ENCODE data around the gene TRPM7.
"Not testable (repeated sequence)": the region's sequence is repeated elsewhere in the genome, so short reads cannot be mapped to it uniquely, and the experiment has no call there.

The TRPM7 gene

GRCh38 chr15:50605462-50605861 is 81.1 kb downstream of the TRPM7 start:
- Histone ChIP-seq H3K9me3 (ENCODE audit: insufficient read depth, low read length) (no peaks in the 10 kb centered on the region), H3K9ac (ENCODE audit: insufficient read length, low read depth) (no peak overlapping the region), H3K4me1 (ENCODE audit: insufficient read depth, insufficient read length) (no peaks in the 10 kb centered on the region), H3K36me3 (ENCODE audit: insufficient read depth, insufficient read length, low read length) (peaks cover 33% of the 10 kb centered on the region), H3K4me3 (ENCODE audit: insufficient read length, low read depth) (no peak overlapping the region), H3K27me3 (ENCODE audit: insufficient read depth, insufficient read length) (no peaks in the 10 kb centered on the region)
- no peak for DNase-seq (ENCODE audit: low read depth, low spot score)
- TF ChIP-seq SUZ12 (IDR thresholded peaks at IDR 0.05; ENCODE audit: extremely low read depth, insufficient read depth, insufficient read length), result no peak
- TF ChIP-seq ZNF274 (IDR thresholded peaks at IDR 0.05; ENCODE audit: low read depth, low read length), result no peak
- no peak for TF ChIP-seq YY1 (IDR thresholded peaks at IDR 0.05; ENCODE audit: insufficient read depth, insufficient read length)

GRCh38 chr15:50602028-50602427 is 84.6 kb downstream of the TRPM7 start:
- H3K9ac ChIP-seq (ENCODE audit: insufficient read length, low read depth); DNase-seq (ENCODE audit: low read depth, low spot score); H3K9me3 ChIP-seq (ENCODE audit: insufficient read depth, low read length); H3K4me3 ChIP-seq (ENCODE audit: insufficient read length, low read depth); H3K4me1 ChIP-seq (ENCODE audit: insufficient read depth, insufficient read length); H3K27me3 ChIP-seq (ENCODE audit: insufficient read depth, insufficient read length): not testable (repeated sequence)
- peaks cover 23% of the 10 kb centered on the region for H3K36me3 ChIP-seq (ENCODE audit: insufficient read depth, insufficient read length, low read length)

- no peak for TF ChIP-seq ZNF274 (IDR thresholded peaks at IDR 0.05; ENCODE audit: low read depth, low read length)
- no peak for DNase-seq (ENCODE audit: low read depth, low spot score)
- no peaks in the 10 kb centered on the region for H3K9me3 ChIP-seq (ENCODE audit: insufficient read depth, low read length)
- no peaks in the 10 kb centered on the region for H3K27me3 ChIP-seq (ENCODE audit: insufficient read depth, insufficient read length)
- H3K9ac ChIP-seq (ENCODE audit: insufficient read length, low read depth), result no peak overlapping the region
- peaks cover 53% of the 10 kb centered on the region for H3K36me3 ChIP-seq (ENCODE audit: insufficient read depth, insufficient read length, low read length)
- H3K4me3 ChIP-seq (ENCODE audit: insufficient read length, low read depth), result no peak overlapping the region
- no peaks in the 10 kb centered on the region for H3K4me1 ChIP-seq (ENCODE audit: insufficient read depth, insufficient read length)
Observed at GRCh38 chr15:50594311-50594710, 92.3 kb downstream of the TRPM7 start.

GRCh38 chr15:50593761-50594160 is 92.8 kb downstream of the TRPM7 start:
- Histone ChIP-seq H3K4me3 (ENCODE audit: insufficient read length, low read depth) (no peak overlapping the region), H3K27me3 (ENCODE audit: insufficient read depth, insufficient read length) (no peaks in the 10 kb centered on the region), H3K9me3 (ENCODE audit: insufficient read depth, low read length) (no peaks in the 10 kb centered on the region), H3K36me3 (ENCODE audit: insufficient read depth, insufficient read length, low read length) (peaks cover 59% of the 10 kb centered on the region), H3K4me1 (ENCODE audit: insufficient read depth, insufficient read length) (no peaks in the 10 kb centered on the region), H3K9ac (ENCODE audit: insufficient read length, low read depth) (no peak overlapping the region)
- no peak for DNase-seq (ENCODE audit: low read depth, low spot score)
- TF ChIP-seq YY1 (IDR thresholded peaks at IDR 0.05; ENCODE audit: insufficient read depth, insufficient read length) (no peak), SUZ12 (IDR thresholded peaks at IDR 0.05; ENCODE audit: extremely low read depth, insufficient read depth, insufficient read length) (no peak), ZNF274 (IDR thresholded peaks at IDR 0.05; ENCODE audit: low read depth, low read length) (no peak)

- H3K4me3 ChIP-seq (ENCODE audit: insufficient read length, low read depth), result no peak overlapping the region
- H3K9ac ChIP-seq (ENCODE audit: insufficient read length, low read depth), result no peak overlapping the region
- DNase-seq (ENCODE audit: low read depth, low spot score), result no peak
- H3K4me1 ChIP-seq (ENCODE audit: insufficient read depth, insufficient read length), result no peaks in the 10 kb centered on the region
- TF ChIP-seq ZNF274 (IDR thresholded peaks at IDR 0.05; ENCODE audit: low read depth, low read length) (no peak), SUZ12 (IDR thresholded peaks at IDR 0.05; ENCODE audit: extremely low read depth, insufficient read depth, insufficient read length) (no peak), YY1 (IDR thresholded peaks at IDR 0.05; ENCODE audit: insufficient read depth, insufficient read length) (no peak)
- H3K27me3 ChIP-seq (ENCODE audit: insufficient read depth, insufficient read length), result no peaks in the 10 kb centered on the region
- H3K36me3 ChIP-seq (ENCODE audit: insufficient read depth, insufficient read length, low read length), result peaks cover 65% of the 10 kb centered on the region
- H3K9me3 ChIP-seq (ENCODE audit: insufficient read depth, low read length), result no peaks in the 10 kb centered on the region
Observed at GRCh38 chr15:50590288-50590687, 96.3 kb downstream of the TRPM7 start.

GRCh38 chr15:50577492-50577891 is 109.1 kb downstream of the TRPM7 start:
- H3K4me3 ChIP-seq (ENCODE audit: insufficient read length, low read depth), result no peak overlapping the region

GRCh38 chr15:50576166-50576565 is 110.4 kb downstream of the TRPM7 start:
- H3K36me3 ChIP-seq (ENCODE audit: insufficient read depth, insufficient read length, low read length), result peaks cover 51% of the 10 kb centered on the region

More at GRCh38 chr15:50577492-50577891, 109.1 kb downstream of the TRPM7 start:
- DNase-seq (ENCODE audit: low read depth, low spot score), result no peak
- Histone ChIP-seq H3K27me3 (ENCODE audit: insufficient read depth, insufficient read length) (no peaks in the 10 kb centered on the region), H3K36me3 (ENCODE audit: insufficient read depth, insufficient read length, low read length) (peaks cover 50% of the 10 kb centered on the region), H3K9me3 (ENCODE audit: insufficient read depth, low read length) (no peaks in the 10 kb centered on the region), H3K9ac (ENCODE audit: insufficient read length, low read depth) (no peak overlapping the region), H3K4me1 (ENCODE audit: insufficient read depth, insufficient read length) (no peaks in the 10 kb centered on the region)
- no peak for TF ChIP-seq ZNF274 (IDR thresholded peaks at IDR 0.05; ENCODE audit: low read depth, low read length)
- TF ChIP-seq SUZ12 (IDR thresholded peaks at IDR 0.05; ENCODE audit: extremely low read depth, insufficient read depth, insufficient read length), result no peak
- TF ChIP-seq YY1 (IDR thresholded peaks at IDR 0.05; ENCODE audit: insufficient read depth, insufficient read length), result no peak

GRCh38 chr15:50573842-50574241 is 112.8 kb downstream of the TRPM7 start:
- H3K9me3 ChIP-seq (ENCODE audit: insufficient read depth, low read length); H3K27me3 ChIP-seq (ENCODE audit: insufficient read depth, insufficient read length); H3K4me3 ChIP-seq (ENCODE audit: insufficient read length, low read depth); H3K4me1 ChIP-seq (ENCODE audit: insufficient read depth, insufficient read length); DNase-seq (ENCODE audit: low read depth, low spot score); H3K9ac ChIP-seq (ENCODE audit: insufficient read length, low read depth): not testable (repeated sequence)
- peaks cover 60% of the 10 kb centered on the region for H3K36me3 ChIP-seq (ENCODE audit: insufficient read depth, insufficient read length, low read length)

More at GRCh38 chr15:50576166-50576565, 110.4 kb downstream of the TRPM7 start:
- Histone ChIP-seq H3K9ac (ENCODE audit: insufficient read length, low read depth) (no peak overlapping the region), H3K4me1 (ENCODE audit: insufficient read depth, insufficient read length) (no peaks in the 10 kb centered on the region), H3K4me3 (ENCODE audit: insufficient read length, low read depth) (no peak overlapping the region), H3K27me3 (ENCODE audit: insufficient read depth, insufficient read length) (no peaks in the 10 kb centered on the region), H3K9me3 (ENCODE audit: insufficient read depth, low read length) (no peaks in the 10 kb centered on the region)
- no peak for TF ChIP-seq YY1 (IDR thresholded peaks at IDR 0.05; ENCODE audit: insufficient read depth, insufficient read length)
- no peak for TF ChIP-seq SUZ12 (IDR thresholded peaks at IDR 0.05; ENCODE audit: extremely low read depth, insufficient read depth, insufficient read length)
- no peak for TF ChIP-seq ZNF274 (IDR thresholded peaks at IDR 0.05; ENCODE audit: low read depth, low read length)
- no peak for DNase-seq (ENCODE audit: low read depth, low spot score)
